ENCODE measurements around the gene CDC42SE1. TPM values are rescaled to one million over a fixed set of nuclear protein-coding genes. Genes with fewer than 3 reads are reported as not detected.
A peak's percentile ranks its signal among the peaks of the same experiment; 100 is the strongest.

CDC42SE1 gene
- total RNA-seq, 2 experiments from 2014 or later = 86.5 to 92.8 TPM

- ChIA-PET POLR2A (interaction anchor here (0.7 to 4.0 kb wide), 4 partner anchors 8 to 202 kb away, joined by 3 to 22 read pairs (median 4); partner anchors contain the start of gene CDC42SE1), CTCF (interaction anchor here (1.1 to 2.2 kb wide), 7 partner anchors 8 to 107 kb away, joined by 3 to 13 read pairs (median 5); partner anchors contain the start of genes CDC42SE1 and TNFAIP8L2)
- intact Hi-C loops (cut with micrococcal nuclease) = no loop called here
- H3K27me3 Mint-ChIP-seq = no peaks in the 10 kb centered on the region
- no peaks in the 10 kb centered on the region for H3K9me3 Mint-ChIP-seq
- peaks cover 60% of the 10 kb centered on the region for H3K4me1 Mint-ChIP-seq (ENCODE audit: low read depth)
- no peak overlapping the region for H3K4me3 Mint-ChIP-seq
- no peak for DNase-seq
- peaks cover 48% of the 10 kb centered on the region for H3K36me3 Mint-ChIP-seq (ENCODE audit: low read depth)
- no peak for TF ChIP-seq CTCF (IDR thresholded peaks at IDR 0.05)
- peak overlapping the region; percentile 20 for H3K27ac Mint-ChIP-seq
- no peak for ATAC-seq
Observed at GRCh38 chr1:151050051-151050688, 9.3 kb downstream of the CDC42SE1 start.

- intact Hi-C loops (cut with micrococcal nuclease) = no loop called here
- CTCF ChIA-PET = interaction anchor here (1.2 to 2.2 kb wide), 4 partner anchors 9 to 107 kb away, joined by 4 to 13 read pairs (median 8); partner anchors contain the start of genes CDC42SE1 and TNFAIP8L2
- POLR2A ChIA-PET = interaction anchor here (0.7 to 4.0 kb wide), 4 partner anchors 9 to 203 kb away, joined by 3 to 22 read pairs (median 4); partner anchors contain the start of gene CDC42SE1
- Mint-ChIP-seq H3K9me3 (no peaks in the 10 kb centered on the region), H3K27me3 (no peaks in the 10 kb centered on the region), H3K4me1 (ENCODE audit: low read depth) (peaks cover 53% of the 10 kb centered on the region), H3K27ac (peak overlapping the region; percentile 15), H3K4me3 (peak overlapping the region; percentile 15), H3K36me3 (ENCODE audit: low read depth) (peaks cover 41% of the 10 kb centered on the region)
- no peak for TF ChIP-seq CTCF (IDR thresholded peaks at IDR 0.05)
- DNase-seq (no peak), ATAC-seq (no peak)
Observed at GRCh38 chr1:151049458-151049857, 10.0 kb downstream of the CDC42SE1 start.

GRCh38 chr1:151048645-151049032 is 10.8 kb downstream of the CDC42SE1 start:
- ChIA-PET POLR2A (interaction anchor here (1.0 to 4.0 kb wide), 4 partner anchors 10 to 108 kb away, joined by 3 to 22 read pairs (median 4); partner anchors contain the start of genes CDC42SE1 and TNFAIP8L2), CTCF (interaction anchor here (0.8 to 6.5 kb wide), 8 partner anchors 9 to 110 kb away, joined by 3 to 56 read pairs (median 4); partner anchors contain the start of genes CDC42SE1, MLLT11 and TNFAIP8L2)
- H3K4me3 Mint-ChIP-seq = peak overlapping the region; percentile 83
- peaks cover 32% of the 10 kb centered on the region for H3K36me3 Mint-ChIP-seq (ENCODE audit: low read depth)
- no peaks in the 10 kb centered on the region for H3K27me3 Mint-ChIP-seq
- H3K4me1 Mint-ChIP-seq (ENCODE audit: low read depth) = peaks cover 50% of the 10 kb centered on the region
- DNase-seq = no peak
- intact Hi-C loops (cut with micrococcal nuclease) = no loop called here
- ATAC-seq = no peak
- TF ChIP-seq CTCF (IDR thresholded peaks at IDR 0.05) = peak; percentile 13
- H3K9me3 Mint-ChIP-seq = no peaks in the 10 kb centered on the region
- peak overlapping the region; percentile 82 for H3K27ac Mint-ChIP-seq

- Mint-ChIP-seq H3K9me3 (no peaks in the 10 kb centered on the region), H3K4me3 (peak overlapping the region; percentile 83), H3K27ac (peak overlapping the region; percentile 82), H3K27me3 (no peaks in the 10 kb centered on the region), H3K4me1 (ENCODE audit: low read depth) (peaks cover 51% of the 10 kb centered on the region), H3K36me3 (ENCODE audit: low read depth) (peaks cover 28% of the 10 kb centered on the region)
- ATAC-seq (peak; percentile 85), DNase-seq (peak; percentile 78)
- TF ChIP-seq CTCF (IDR thresholded peaks at IDR 0.05) = peak; percentile 64
- intact Hi-C loops (cut with micrococcal nuclease) = no loop called here
- CTCF ChIA-PET = interaction anchor here (0.8 to 6.5 kb wide), 15 partner anchors 9 to 111 kb away, joined by 3 to 56 read pairs (median 4); partner anchors contain the start of genes BNIPL, CDC42SE1, MLLT11 and TNFAIP8L2
- POLR2A ChIA-PET = interaction anchor here (0.6 to 4.0 kb wide), 9 partner anchors 10 to 233 kb away, joined by 3 to 22 read pairs (median 4); partner anchors contain the start of genes CDC42SE1, MLLT11, TNFAIP8L2 and ZNF687
Observed at GRCh38 chr1:151047925-151048644, 11.3 kb downstream of the CDC42SE1 start.

Measured in activated CD8-positive, alpha-beta T cell treated with anti-CD3 and anti-CD28 coated beads for 36 hours (primary cell).